ENCODE data around the gene MYH15. TPM values are rescaled to one million over a fixed set of nuclear protein-coding genes. Genes with fewer than 3 reads are reported as not detected.

MYH15 gene
- total RNA-seq, 2 experiments from 2014 or later: 0.46 to 0.57 TPM

DNA sequence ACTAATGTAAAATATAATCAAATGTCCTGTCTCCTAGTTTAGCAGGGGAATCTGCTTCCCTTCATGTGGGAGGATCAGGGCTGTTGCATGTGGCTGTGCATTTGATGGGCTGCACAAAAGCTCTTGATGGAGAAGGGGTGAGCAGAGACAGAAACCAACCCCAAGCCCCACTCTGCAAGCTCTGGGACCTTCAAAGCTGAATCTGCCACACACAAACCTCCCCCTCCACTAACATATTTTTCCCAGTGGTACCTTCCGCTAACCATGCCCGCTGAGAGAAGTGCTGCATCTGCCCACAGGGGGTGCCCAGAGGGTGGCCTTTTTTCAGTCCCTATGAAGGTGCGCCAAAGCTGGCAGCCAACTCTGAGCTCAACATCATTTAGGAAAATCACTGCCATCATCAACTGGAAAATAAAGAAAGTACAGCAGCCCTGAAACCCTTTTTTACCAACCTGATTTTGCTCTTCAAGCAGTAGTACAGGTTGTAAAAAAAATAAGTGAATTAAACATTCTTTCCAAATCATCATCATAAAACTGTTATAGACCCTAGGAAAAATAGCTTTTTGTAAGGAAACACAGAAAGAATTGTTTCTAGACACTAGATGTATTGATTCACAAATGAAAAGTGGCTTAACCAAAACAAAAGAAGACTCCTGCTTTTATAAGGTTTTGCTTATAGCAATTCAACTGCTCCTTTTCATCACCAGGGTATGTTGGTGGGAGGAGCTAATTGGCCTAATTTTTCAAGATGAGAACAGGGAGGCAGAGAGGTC is 117.1 kb downstream of the MYH15 start:
- no TSS peak for BruUV-seq (replicated peaks)
- H3K4me1 ChIP-seq (ENCODE audit: insufficient read depth, low read length, poor library complexity, severe bottlenecking): no peaks in the 10 kb centered on the region
- H3K9me3 ChIP-seq (ENCODE audit: low read length): no peaks in the 10 kb centered on the region
- no peak overlapping the region for H3K4me2 ChIP-seq (ENCODE audit: low read length)
- ChIA-PET POLR2A (interaction anchor here (0.6 to 1.2 kb wide), 2 partner anchors 12 to 357 kb away, joined by 3 to 5 read pairs; no protein-coding TSS in a partner anchor), CTCF (ENCODE audit: unreplicated experiment) (no interaction called here)
- no peak for DNase-seq (ENCODE audit: low spot score)
- no peaks in the 10 kb centered on the region for H4K20me1 ChIP-seq (ENCODE audit: insufficient read depth, low read length)
- TF ChIP-seq, protein P1, sequence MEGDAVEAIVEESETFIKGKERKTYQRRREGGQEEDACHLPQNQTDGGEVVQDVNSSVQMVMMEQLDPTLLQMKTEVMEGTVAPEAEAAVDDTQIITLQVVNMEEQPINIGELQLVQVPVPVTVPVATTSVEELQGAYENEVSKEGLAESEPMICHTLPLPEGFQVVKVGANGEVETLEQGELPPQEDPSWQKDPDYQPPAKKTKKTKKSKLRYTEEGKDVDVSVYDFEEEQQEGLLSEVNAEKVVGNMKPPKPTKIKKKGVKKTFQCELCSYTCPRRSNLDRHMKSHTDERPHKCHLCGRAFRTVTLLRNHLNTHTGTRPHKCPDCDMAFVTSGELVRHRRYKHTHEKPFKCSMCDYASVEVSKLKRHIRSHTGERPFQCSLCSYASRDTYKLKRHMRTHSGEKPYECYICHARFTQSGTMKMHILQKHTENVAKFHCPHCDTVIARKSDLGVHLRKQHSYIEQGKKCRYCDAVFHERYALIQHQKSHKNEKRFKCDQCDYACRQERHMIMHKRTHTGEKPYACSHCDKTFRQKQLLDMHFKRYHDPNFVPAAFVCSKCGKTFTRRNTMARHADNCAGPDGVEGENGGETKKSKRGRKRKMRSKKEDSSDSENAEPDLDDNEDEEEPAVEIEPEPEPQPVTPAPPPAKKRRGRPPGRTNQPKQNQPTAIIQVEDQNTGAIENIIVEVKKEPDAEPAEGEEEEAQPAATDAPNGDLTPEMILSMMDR (conservative IDR thresholded peaks at IDR 0.05; ENCODE audit: low read length): no peak
- no peak for TF ChIP-seq EZH2phosphoT487 (IDR thresholded peaks at IDR 0.05; ENCODE audit: borderline replicate concordance, low read depth, low read length)
- no peaks in the 10 kb centered on the region for H3K9me2 ChIP-seq (ENCODE audit: insufficient read depth, low read length)
- no peak overlapping the region for H2AFZ ChIP-seq (ENCODE audit: low read length)
- intact Hi-C loops (cut with micrococcal nuclease; ENCODE audit: unreplicated experiment): no loop called here
- no peaks in the 10 kb centered on the region for H3K36me3 ChIP-seq (ENCODE audit: insufficient read depth, low read length)
- H3K79me2 ChIP-seq (ENCODE audit: insufficient read depth, low read depth, low read length): no peaks in the 10 kb centered on the region
- H3K4me3 ChIP-seq (ENCODE audit: low read depth, low read length, poor library complexity, severe bottlenecking): no peak overlapping the region
- no peak overlapping the region for H3K27ac ChIP-seq (ENCODE audit: low read depth, low read length, poor library complexity, severe bottlenecking)

DNA sequence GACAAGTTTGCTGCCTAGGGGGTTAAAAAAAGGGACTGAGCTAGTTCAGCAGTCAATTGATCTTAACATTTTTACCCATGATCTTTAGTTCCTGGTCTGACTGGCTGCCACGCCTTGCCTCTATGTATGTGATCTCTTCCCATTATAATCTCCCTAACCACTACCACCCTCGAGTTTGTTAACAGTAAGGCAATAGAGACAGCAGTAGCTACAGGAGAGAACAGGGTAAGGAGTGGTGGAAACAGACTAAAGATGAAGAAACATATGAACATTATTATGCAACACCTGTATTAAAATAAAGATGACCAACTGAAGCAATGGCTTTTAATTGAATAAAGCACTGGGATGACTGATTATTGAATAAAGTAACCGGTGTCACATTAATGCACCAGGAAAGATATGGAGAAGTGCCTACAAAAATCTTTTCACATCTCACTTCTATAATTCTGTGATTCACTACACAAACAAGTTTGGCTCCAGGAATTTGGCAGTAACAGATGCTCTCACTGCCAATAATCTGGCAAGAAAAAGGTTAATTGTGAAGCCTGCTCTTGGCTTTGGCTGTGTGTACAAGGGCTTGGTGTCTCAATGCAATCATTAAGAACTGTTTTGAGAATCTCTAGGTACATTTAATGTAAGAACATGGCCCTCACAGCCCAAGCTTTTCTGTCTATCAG is 118.3 kb downstream of the MYH15 start:
- H3K9me3 ChIP-seq (ENCODE audit: low read length): no peaks in the 10 kb centered on the region

More for the DNA sequence above, 118.3 kb downstream of the MYH15 start:
- no peaks in the 10 kb centered on the region for H3K36me3 ChIP-seq (ENCODE audit: insufficient read depth, low read length)
- H3K79me2 ChIP-seq (ENCODE audit: insufficient read depth, low read depth, low read length): no peaks in the 10 kb centered on the region
- H3K27ac ChIP-seq (ENCODE audit: low read depth, low read length, poor library complexity, severe bottlenecking): no peak overlapping the region
- no peak overlapping the region for H3K4me2 ChIP-seq (ENCODE audit: low read length)
- H3K4me3 ChIP-seq (ENCODE audit: low read depth, low read length, poor library complexity, severe bottlenecking): no peak overlapping the region
- no peaks in the 10 kb centered on the region for H3K4me1 ChIP-seq (ENCODE audit: insufficient read depth, low read length, poor library complexity, severe bottlenecking)
- POLR2A ChIA-PET: interaction anchor here (0.7 kb wide), 1 partner anchor 30 kb away, joined by 3 read pairs; no protein-coding TSS in a partner anchor
- DNase-seq (ENCODE audit: low spot score): no peak
- no TSS peak for BruUV-seq (replicated peaks)
- intact Hi-C loops (cut with micrococcal nuclease; ENCODE audit: unreplicated experiment): no loop called here
- H3K9me2 ChIP-seq (ENCODE audit: insufficient read depth, low read length): no peaks in the 10 kb centered on the region
- no peaks in the 10 kb centered on the region for H4K20me1 ChIP-seq (ENCODE audit: insufficient read depth, low read length)
- H2AFZ ChIP-seq (ENCODE audit: low read length): no peak overlapping the region
- no peak for TF ChIP-seq EZH2phosphoT487 (IDR thresholded peaks at IDR 0.05; ENCODE audit: borderline replicate concordance, low read depth, low read length)
- TF ChIP-seq, protein P1 (conservative IDR thresholded peaks at IDR 0.05; ENCODE audit: low read length): no peak
- CTCF ChIA-PET (ENCODE audit: unreplicated experiment): no interaction called here

All from OCI-LY7 (cell line).